ENCODE measurements around the gene MCM8.

The MCM8 gene

DNA sequence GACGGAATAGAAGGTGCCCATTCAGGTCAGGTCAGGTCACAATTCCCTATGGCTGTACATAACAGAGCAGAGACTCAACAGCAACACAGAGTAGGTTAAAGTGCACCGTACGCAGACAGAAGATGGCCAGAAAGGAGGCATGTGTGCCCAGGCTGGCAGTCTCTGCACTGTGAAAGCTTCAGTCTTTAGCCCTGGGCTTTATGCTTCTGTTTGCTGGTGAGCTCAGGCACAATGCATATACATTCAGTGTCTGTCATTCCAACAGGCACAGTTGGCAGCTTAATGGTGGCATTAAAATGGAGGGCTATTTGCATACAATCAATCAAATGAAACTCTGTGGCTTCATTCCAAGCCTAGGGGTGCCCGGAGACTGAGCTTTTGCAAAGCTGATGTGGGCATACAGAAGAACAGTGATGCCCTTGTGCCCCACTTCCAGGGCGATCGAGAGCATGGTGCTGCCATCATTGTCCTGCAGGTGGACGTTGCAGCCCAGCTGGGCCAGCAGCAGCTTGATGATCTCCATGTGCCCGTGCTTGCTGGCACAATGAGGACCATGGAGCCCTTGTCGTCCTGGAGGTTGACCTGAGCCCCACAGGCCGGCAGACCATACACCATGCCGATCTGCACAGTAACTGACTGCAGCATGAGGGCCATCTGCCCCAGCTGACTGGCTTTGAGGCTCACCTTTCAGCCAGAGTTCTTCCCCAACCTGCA lies 22.5 kb upstream of the MCM8 start:
- H3K36me3 ChIP-seq (ENCODE audit: insufficient read depth, low read length) = no peaks in the 10 kb centered on the region
- H3K4me2 ChIP-seq (ENCODE audit: low read length) = no peak overlapping the region
- H3K9ac ChIP-seq (ENCODE audit: low read depth, low read length) = no peak overlapping the region
- no peaks in the 10 kb centered on the region for H3K9me3 ChIP-seq (replicated peaks; ENCODE audit: low read length)
- no peak overlapping the region for H3K4me3 ChIP-seq (ENCODE audit: low read length)
- no peaks in the 10 kb centered on the region for H3K4me1 ChIP-seq (ENCODE audit: control insufficient read depth, insufficient read depth, low read length)
- H3K27me3 ChIP-seq (ENCODE audit: control insufficient read depth, insufficient read depth, low read length) = peaks cover 48% of the 10 kb centered on the region

DNA sequence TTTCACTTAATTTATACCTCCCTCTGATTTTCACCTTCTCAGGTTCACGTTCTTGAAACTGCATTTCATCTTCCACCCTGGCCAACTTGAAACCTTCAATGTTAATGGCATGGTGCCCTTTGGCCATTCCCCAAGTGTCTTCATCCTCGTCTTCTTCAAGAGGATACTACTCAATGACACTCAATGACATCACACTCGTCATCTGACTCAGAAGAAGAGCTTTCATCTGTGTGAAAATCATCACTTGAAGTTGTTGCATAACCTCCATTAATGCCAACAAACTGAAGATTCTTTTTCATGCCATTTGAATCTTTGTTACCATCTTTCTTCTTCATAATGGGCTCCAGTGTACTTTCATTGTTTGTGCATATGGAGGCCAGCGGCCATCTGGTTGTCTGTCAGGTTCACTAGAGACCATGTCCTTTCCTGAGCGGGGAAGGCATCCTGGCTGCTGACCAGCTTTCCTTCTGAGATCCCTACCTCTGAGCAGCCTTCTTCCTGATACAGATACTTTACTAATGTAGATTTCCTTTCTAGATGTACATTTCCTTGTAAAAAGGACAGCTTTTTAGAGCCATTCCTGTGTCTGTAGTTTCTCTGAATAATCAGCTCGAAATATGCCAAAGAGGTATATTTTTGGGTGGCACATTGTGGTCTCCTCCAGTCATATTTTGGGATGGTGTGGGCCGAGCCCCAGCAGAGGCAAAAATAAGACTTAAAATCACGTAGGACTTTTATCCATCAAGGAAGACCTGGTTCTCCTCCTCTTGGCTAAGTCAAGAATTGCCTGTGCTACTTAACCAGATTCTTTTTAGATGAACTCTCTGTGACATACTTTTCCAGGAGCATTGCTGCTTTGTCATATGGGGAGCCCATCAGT lies 21.4 kb upstream of the MCM8 start:
- H3K27me3 ChIP-seq (ENCODE audit: control insufficient read depth, insufficient read depth, low read length) = peaks cover 39% of the 10 kb centered on the region
- no peak overlapping the region for H3K4me3 ChIP-seq (ENCODE audit: low read length)
- no peaks in the 10 kb centered on the region for H3K4me1 ChIP-seq (ENCODE audit: control insufficient read depth, insufficient read depth, low read length)
- H3K9ac ChIP-seq (ENCODE audit: low read depth, low read length) = no peak overlapping the region
- no peaks in the 10 kb centered on the region for H3K9me3 ChIP-seq (replicated peaks; ENCODE audit: low read length)
- H3K4me2 ChIP-seq (ENCODE audit: low read length) = no peak overlapping the region
- no peaks in the 10 kb centered on the region for H3K36me3 ChIP-seq (ENCODE audit: insufficient read depth, low read length)

DNA sequence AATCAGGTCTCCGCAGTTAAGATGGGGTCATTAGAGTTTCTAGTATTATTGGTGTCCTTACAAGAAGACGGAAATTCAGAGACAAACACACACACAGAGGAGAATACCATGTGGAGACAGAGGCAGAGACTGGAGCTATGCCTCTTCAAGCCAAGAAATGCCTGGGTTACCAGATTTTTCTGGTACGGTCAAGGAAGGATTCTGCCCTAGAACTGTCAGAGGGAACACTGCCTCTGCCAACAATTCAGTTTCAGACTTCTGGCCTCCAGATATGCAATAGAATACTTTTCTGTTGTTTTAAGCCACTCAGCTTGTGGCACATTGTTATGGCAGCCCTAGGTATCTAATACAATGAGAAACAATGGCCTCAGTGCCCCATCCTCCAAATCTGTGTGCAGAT lies 19.0 kb upstream of the MCM8 start:
- H3K27me3 ChIP-seq (ENCODE audit: control insufficient read depth, insufficient read depth, low read length) = peaks cover 28% of the 10 kb centered on the region
- no peaks in the 10 kb centered on the region for H3K9me3 ChIP-seq (replicated peaks; ENCODE audit: low read length)
- H3K36me3 ChIP-seq (ENCODE audit: insufficient read depth, low read length) = no peaks in the 10 kb centered on the region
- H3K4me2 ChIP-seq (ENCODE audit: low read length) = no peak overlapping the region
- no peaks in the 10 kb centered on the region for H3K4me1 ChIP-seq (ENCODE audit: control insufficient read depth, insufficient read depth, low read length)
- no peak overlapping the region for H3K9ac ChIP-seq (ENCODE audit: low read depth, low read length)
- H3K4me3 ChIP-seq (ENCODE audit: low read length) = no peak overlapping the region

DNA sequence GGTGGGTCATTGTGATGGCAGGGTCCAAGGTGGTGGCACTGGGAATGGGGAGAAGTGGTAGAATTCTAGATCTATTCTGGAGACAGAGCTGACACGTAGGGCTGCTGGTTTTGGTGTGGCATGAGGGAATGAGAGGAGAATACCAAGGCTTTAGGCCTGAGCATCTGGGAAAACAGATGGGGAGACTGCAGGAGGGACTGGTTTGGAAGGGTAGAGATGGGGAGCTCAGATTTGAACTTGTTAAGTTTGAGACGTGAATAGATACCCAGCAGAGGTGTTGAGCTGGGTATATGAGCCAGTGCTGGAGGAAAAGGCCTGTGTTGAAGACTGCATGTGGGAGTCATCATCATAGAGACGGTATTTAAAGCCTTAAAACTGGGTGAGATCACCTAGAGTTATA lies 17.7 kb upstream of the MCM8 start:
- Histone ChIP-seq H3K4me3 (ENCODE audit: low read length) (no peak overlapping the region), H3K27me3 (ENCODE audit: control insufficient read depth, insufficient read depth, low read length) (peaks cover 26% of the 10 kb centered on the region), H3K36me3 (ENCODE audit: insufficient read depth, low read length) (peaks cover 3% of the 10 kb centered on the region), H3K9ac (ENCODE audit: low read depth, low read length) (no peak overlapping the region), H3K4me2 (ENCODE audit: low read length) (no peak overlapping the region), H3K4me1 (ENCODE audit: control insufficient read depth, insufficient read depth, low read length) (no peaks in the 10 kb centered on the region), H3K9me3 (replicated peaks; ENCODE audit: low read length) (no peaks in the 10 kb centered on the region)

DNA sequence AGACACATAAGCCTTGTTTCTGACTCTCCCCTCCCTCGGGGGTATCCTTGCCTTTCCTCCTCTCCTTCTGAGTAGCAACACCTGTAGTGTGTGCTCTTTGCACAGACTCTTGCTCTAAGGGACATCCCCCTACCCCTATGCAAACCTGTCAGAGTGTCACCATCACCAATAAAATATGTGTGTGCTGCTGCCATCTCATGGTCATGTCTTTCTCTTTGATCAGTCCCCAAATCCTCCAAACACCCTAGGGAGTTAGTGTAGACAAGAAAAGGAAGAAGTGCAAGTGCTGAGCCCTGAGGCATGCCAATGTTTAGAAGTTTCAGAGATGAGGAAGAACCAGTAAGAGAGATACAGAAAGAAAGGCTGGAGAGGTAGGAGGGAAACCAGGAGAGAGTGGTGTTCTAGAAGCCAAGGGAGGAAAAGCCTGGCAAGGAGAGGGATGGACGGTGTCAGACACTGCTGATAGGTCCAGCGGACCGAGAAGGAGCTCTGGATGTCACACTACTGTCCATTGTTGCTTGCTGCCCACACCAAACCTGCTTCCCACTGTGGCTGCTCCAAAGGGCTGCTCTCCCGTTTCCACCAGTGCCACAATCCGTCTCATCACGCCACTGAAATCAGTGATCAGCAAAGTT lies 16.5 kb upstream of the MCM8 start:
- Histone ChIP-seq H3K4me3 (ENCODE audit: low read length) (no peak overlapping the region), H3K27me3 (ENCODE audit: control insufficient read depth, insufficient read depth, low read length) (peaks cover 18% of the 10 kb centered on the region), H3K36me3 (ENCODE audit: insufficient read depth, low read length) (peaks cover 12% of the 10 kb centered on the region), H3K4me1 (ENCODE audit: control insufficient read depth, insufficient read depth, low read length) (no peaks in the 10 kb centered on the region), H3K4me2 (ENCODE audit: low read length) (no peak overlapping the region), H3K9ac (ENCODE audit: low read depth, low read length) (no peak overlapping the region), H3K9me3 (replicated peaks; ENCODE audit: low read length) (no peaks in the 10 kb centered on the region)

DNA sequence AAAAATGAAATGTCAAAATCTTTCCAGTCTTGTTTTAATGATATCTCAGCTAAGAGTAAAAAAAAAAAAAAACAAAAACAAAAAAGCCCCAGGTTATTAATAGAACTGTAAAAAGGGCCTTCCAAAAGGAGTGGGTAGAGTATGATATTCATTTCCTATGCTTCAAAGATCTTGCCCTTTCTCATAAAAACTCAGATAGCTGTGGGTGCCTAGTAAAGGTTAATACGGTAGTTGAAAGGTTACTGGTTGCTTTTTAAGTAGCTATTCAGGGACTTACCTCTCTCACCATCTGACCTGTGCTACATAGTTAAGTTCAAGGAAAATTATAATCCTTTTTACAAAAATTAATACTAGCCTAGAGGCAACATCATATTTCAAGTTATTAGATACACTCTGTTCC lies 15.1 kb upstream of the MCM8 start:
- H3K9me3 ChIP-seq (replicated peaks; ENCODE audit: low read length) = no peaks in the 10 kb centered on the region
- peaks cover 10% of the 10 kb centered on the region for H3K27me3 ChIP-seq (ENCODE audit: control insufficient read depth, insufficient read depth, low read length)
- no peak overlapping the region for H3K9ac ChIP-seq (ENCODE audit: low read depth, low read length)
- H3K36me3 ChIP-seq (ENCODE audit: insufficient read depth, low read length) = peaks cover 23% of the 10 kb centered on the region
- H3K4me2 ChIP-seq (ENCODE audit: low read length) = no peak overlapping the region
- H3K4me3 ChIP-seq (ENCODE audit: low read length) = no peak overlapping the region
- H3K4me1 ChIP-seq (ENCODE audit: control insufficient read depth, insufficient read depth, low read length) = no peaks in the 10 kb centered on the region

DNA sequence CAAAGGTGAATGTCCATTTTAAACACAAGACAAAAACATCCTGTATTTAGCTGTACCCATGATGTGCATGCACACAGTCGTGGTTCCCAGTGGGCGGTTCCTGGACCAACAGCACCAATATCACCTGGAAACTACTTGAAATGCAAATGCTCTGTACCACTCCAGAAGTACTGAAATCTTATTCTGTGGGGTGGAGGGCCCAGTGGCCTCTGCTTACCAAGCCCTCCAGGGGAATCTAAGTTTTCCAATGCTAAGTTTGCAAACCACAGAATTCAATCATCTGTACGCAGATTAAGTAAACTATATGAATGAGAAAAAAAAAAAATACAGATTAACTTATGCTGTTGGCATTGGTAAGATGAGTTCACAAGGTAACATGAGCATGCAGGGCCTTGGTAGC lies 14.2 kb upstream of the MCM8 start:
- H3K4me2 ChIP-seq (ENCODE audit: low read length) = no peak overlapping the region
- peaks cover 31% of the 10 kb centered on the region for H3K36me3 ChIP-seq (ENCODE audit: insufficient read depth, low read length)
- peaks cover 4% of the 10 kb centered on the region for H3K27me3 ChIP-seq (ENCODE audit: control insufficient read depth, insufficient read depth, low read length)
- no peak overlapping the region for H3K9ac ChIP-seq (ENCODE audit: low read depth, low read length)
- no peaks in the 10 kb centered on the region for H3K4me1 ChIP-seq (ENCODE audit: control insufficient read depth, insufficient read depth, low read length)
- no peaks in the 10 kb centered on the region for H3K9me3 ChIP-seq (replicated peaks; ENCODE audit: low read length)
- no peak overlapping the region for H3K4me3 ChIP-seq (ENCODE audit: low read length)

DNA sequence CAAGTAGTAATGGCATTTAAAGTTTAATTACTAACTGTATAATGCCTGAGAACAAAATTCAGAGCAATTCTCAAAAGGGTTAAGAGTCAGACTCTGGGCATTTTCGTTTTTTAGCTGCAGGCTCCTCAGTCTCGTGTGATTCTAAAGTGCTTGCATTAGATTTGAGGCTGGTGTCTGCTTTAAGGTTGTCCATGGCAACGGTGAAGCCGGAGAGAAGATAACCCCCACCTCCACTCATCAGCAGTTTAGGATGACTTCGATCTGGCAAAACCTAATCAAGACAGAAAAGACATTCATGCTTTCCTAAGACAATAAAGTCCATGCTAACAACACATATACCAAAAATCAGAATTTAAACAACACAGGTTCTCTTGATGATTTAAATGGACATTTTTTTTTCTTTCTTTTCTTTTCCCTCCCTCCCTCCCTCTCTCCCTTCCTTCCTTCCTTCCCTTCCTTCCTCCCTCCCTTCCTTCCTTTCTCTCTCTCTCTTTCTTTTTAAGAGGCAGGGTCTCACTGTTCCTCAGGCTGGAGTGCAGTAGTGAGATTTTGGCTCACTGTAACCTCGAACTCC lies 11.9 kb upstream of the MCM8 start:
- no peak overlapping the region for H3K9ac ChIP-seq (ENCODE audit: low read depth, low read length)
- peaks cover 53% of the 10 kb centered on the region for H3K36me3 ChIP-seq (ENCODE audit: insufficient read depth, low read length)

DNA sequence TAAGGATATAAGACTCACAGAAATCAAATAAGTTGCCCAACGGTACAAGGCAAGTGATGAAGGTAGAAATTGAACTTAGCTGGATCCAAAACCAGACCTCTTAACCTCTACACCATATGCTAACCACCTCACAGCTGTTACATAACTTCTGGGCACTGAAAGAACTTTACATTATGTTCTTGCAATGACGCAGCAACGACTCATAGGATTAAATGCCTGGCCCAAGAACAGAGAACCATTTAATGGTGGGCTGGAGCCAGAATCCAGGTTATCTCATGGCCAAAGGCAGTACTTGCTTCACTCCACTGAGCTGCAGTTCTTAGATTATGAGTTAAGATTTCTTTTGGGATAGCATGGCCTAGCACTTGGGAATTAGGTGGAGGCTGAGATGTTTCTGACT lies 4.5 kb upstream of the MCM8 start:
- H3K4me1 ChIP-seq (ENCODE audit: control insufficient read depth, insufficient read depth, low read length) = peaks cover 38% of the 10 kb centered on the region
- no peak overlapping the region for H3K9ac ChIP-seq (ENCODE audit: low read depth, low read length)

More for the DNA sequence above, 11.9 kb upstream of the MCM8 start:
- no peaks in the 10 kb centered on the region for H3K4me1 ChIP-seq (ENCODE audit: control insufficient read depth, insufficient read depth, low read length)
- no peak overlapping the region for H3K4me2 ChIP-seq (ENCODE audit: low read length)
- H3K27me3 ChIP-seq (ENCODE audit: control insufficient read depth, insufficient read depth, low read length) = no peaks in the 10 kb centered on the region
- H3K4me3 ChIP-seq (ENCODE audit: low read length) = no peak overlapping the region
- H3K9me3 ChIP-seq (replicated peaks; ENCODE audit: low read length) = no peaks in the 10 kb centered on the region

DNA sequence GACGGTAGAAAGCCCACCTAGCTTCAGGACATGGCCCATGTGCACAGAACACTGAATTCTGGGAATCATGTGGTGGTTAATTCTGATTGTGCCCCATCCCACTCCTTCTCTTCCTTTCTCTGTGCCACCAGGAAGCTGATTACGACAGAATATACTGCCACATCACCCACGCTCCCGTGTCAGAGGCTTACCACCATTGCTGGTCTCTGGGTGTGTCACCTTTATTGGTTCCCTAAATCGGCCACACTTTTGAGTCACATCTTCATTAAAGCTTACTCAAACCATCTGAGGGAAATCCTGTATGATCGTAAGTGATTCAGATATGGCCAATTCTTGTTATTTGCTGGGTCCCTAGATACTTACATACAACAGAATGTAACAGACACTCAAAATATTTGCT lies 3.2 kb upstream of the MCM8 start:
- Histone ChIP-seq H3K36me3 (ENCODE audit: insufficient read depth, low read length) (peaks cover 41% of the 10 kb centered on the region), H3K4me3 (ENCODE audit: low read length) (no peak overlapping the region), H3K9ac (ENCODE audit: low read depth, low read length) (peak overlapping the region; percentile 22), H3K4me2 (ENCODE audit: low read length) (peak overlapping the region; percentile 4), H3K9me3 (replicated peaks; ENCODE audit: low read length) (no peaks in the 10 kb centered on the region), H3K27me3 (ENCODE audit: control insufficient read depth, insufficient read depth, low read length) (no peaks in the 10 kb centered on the region), H3K4me1 (ENCODE audit: control insufficient read depth, insufficient read depth, low read length) (peaks cover 47% of the 10 kb centered on the region)

More for the DNA sequence above, 4.5 kb upstream of the MCM8 start:
- H3K36me3 ChIP-seq (ENCODE audit: insufficient read depth, low read length) = peaks cover 52% of the 10 kb centered on the region
- H3K9me3 ChIP-seq (replicated peaks; ENCODE audit: low read length) = no peaks in the 10 kb centered on the region
- H3K4me2 ChIP-seq (ENCODE audit: low read length) = peak overlapping the region; percentile 7
- no peaks in the 10 kb centered on the region for H3K27me3 ChIP-seq (ENCODE audit: control insufficient read depth, insufficient read depth, low read length)
- H3K4me3 ChIP-seq (ENCODE audit: low read length) = peak overlapping the region; percentile 14

DNA sequence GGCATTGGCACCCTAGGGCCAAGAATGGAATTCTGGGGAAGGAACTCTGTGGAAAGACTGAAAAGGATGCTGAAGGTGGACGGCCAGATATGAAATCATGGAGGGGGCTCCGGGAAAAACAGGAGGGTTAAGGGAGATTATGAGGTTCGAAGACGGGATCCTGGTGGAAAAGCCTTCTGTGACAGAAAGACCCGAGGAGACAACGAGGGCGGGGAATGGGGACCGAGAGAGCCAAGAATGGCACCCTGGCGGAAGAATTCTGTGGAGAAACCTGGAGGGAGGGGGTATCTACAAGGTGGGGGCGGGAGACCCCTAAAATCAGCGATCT lies 545 bp upstream of the MCM8 start:
- no peaks in the 10 kb centered on the region for H3K27me3 ChIP-seq (ENCODE audit: control insufficient read depth, insufficient read depth, low read length)
- H3K36me3 ChIP-seq (ENCODE audit: insufficient read depth, low read length) = peaks cover 37% of the 10 kb centered on the region
- H3K4me2 ChIP-seq (ENCODE audit: low read length) = peak overlapping the region; percentile 85
- no peaks in the 10 kb centered on the region for H3K9me3 ChIP-seq (replicated peaks; ENCODE audit: low read length)
- H3K4me1 ChIP-seq (ENCODE audit: control insufficient read depth, insufficient read depth, low read length) = peaks cover 46% of the 10 kb centered on the region
- peak overlapping the region; percentile 91 for H3K9ac ChIP-seq (ENCODE audit: low read depth, low read length)
- peak overlapping the region; percentile 98 for H3K4me3 ChIP-seq (ENCODE audit: low read length)
